IgD-negative memory B cell (primary cell): ENCODE measurements around the gene ISOC1. TPM values are rescaled to one million over a fixed set of nuclear protein-coding genes. Genes with fewer than 3 reads are reported as not detected.

Experiments
- H3K27ac Mint-ChIP-seq, 3 donors: one replicate each; pipeline ENCODE4 v1.8.0; 2020 to 2022; ENCODE audit warnings: mild to moderate bottlenecking in 3 of 3, mixed read lengths in 3 of 3, moderate library complexity in 1 of 3
- H3K27me3 Mint-ChIP-seq: one replicate; pipeline ENCODE4 v1.8.0; 2021; ENCODE audit warnings: mixed read lengths
- H3K36me3 Mint-ChIP-seq: one replicate; pipeline ENCODE4 v1.8.0; 2020; ENCODE audit warnings: mild to moderate bottlenecking, mixed read lengths
- H3K4me1 Mint-ChIP-seq, 3 donors: one replicate each; pipeline ENCODE4 v1.8.0; 2020 to 2022; ENCODE audit warnings: mixed read lengths in 3 of 3, mild to moderate bottlenecking in 1 of 3
- H3K4me3 Mint-ChIP-seq, 4 donors: one replicate each; pipeline ENCODE4 v1.8.0; 2020 to 2022; ENCODE audit warnings: mild to moderate bottlenecking in 4 of 4, mixed read lengths in 4 of 4, moderate library complexity in 3 of 4
- H3K9me3 Mint-ChIP-seq, 3 donors: one replicate each; pipeline ENCODE4 v1.8.0; 2020 to 2021; ENCODE audit warnings: mixed read lengths in 3 of 3, mild to moderate bottlenecking in 1 of 3
- polyA plus RNA-seq: library from polyadenylated mRNA; unstranded; fragments of 300-500 nt; fragmentation: Illumina TruSeq; gene quantifications from one replicate; pipeline ENCODE4 v1.2.3, GENCODE V29; 2021

Gene ISOC1
- 19.7 TPM for polyA plus RNA-seq

DNA sequence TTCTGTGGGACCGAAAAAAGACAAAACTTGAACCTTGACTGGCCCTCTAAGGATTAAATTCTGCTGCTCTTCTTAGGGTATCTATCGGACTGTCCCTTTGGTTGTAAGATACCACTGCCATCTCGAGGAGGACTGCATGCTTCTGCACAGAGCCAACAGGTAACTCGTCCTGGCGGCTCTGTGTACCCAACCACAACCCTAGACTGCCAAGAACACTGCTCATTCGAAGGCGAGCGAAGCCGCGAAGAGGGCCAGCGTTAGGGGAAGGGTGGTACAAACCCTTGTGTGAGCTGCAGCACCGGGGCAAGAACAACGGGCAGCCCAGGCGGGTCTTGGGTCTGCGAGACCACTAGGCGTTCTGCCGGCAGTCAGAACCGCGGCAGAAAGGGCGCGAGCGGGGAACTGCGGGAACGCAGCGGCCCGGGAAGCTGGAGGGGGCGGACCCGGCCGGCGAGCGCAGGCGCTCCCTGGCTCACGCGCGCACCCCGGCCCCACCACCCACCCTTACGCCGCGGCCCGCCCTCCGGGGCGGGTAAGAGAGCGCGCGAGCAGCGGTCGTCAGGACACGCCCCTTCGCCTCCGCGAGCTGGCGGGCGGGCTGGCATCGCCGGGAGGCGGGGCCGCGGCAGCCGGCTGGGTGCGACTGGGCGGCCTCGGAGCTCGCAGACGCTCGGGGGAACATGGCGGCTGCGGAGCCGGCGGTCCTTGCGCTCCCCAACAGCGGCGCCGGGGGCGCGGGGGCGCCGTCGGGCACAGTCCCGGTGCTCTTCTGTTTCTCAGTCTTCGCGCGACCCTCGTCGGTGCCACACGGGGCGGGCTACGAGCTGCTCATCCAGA is at the start of gene ISOC1:
Gene ISOC1, plus strand, starts transcription at position 663 of the 837 bp plus-strand sequence. Its CDS starts 18 bp downstream, at position 681.
- Mint-ChIP-seq H3K27ac (peak within 1 kb of the TSS; percentile 38 to 94 (median 72)), H3K4me3 (peak within 1 kb of the TSS; percentile 90 to 96 (median 94)), H3K36me3 (peaks cover 1% of the 10 kb centered on the region), H3K27me3 (peaks cover 7% of the 10 kb centered on the region), H3K4me1 (peaks cover 15 to 18% (median 16%) of the 10 kb centered on the region in 3 donors), H3K9me3 (no peaks in the 10 kb centered on the region)

- H3K27ac Mint-ChIP-seq: no peak overlapping the region
- H3K4me1 Mint-ChIP-seq: no peaks in the 10 kb centered on the region
Observed at GRCh38 chr5:129046151-129046550, 48.4 kb upstream of the ISOC1 start.

DNA sequence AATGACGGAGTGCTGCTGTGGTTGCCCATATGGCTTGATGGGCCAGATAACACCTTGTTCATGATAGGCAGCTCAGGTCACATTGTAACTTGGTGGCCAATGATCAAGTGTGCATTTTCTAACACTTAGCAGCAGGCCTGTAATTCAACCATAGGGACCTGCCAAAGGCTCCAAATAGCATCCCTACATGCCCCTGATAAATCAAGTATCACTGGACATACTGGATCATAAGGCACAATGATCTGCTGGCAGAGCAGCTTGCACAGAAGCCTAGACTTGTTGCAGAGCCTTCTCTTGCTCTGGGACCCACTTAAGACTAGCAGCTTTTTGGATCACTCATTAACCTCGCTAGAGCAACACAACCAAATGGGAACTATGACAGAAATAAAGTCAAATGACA is 46.0 kb upstream of the ISOC1 start:
- Mint-ChIP-seq H3K36me3 (peaks cover 2% of the 10 kb centered on the region), H3K4me1 (no peaks in the 10 kb centered on the region), H3K9me3 (peaks cover 4 to 18% (median 9%) of the 10 kb centered on the region in 3 donors), H3K27me3 (no peaks in the 10 kb centered on the region), H3K4me3 (no peak overlapping the region), H3K27ac (no peak overlapping the region)

More at GRCh38 chr5:129046151-129046550, 48.4 kb upstream of the ISOC1 start:
- H3K27me3 Mint-ChIP-seq: peaks cover 4% of the 10 kb centered on the region
- H3K4me3 Mint-ChIP-seq: no peak overlapping the region
- H3K36me3 Mint-ChIP-seq: peaks cover 2% of the 10 kb centered on the region
- H3K9me3 Mint-ChIP-seq: peaks cover 7 to 22% (median 9%) of the 10 kb centered on the region in 3 donors

- peaks cover 3 to 14% (median 6%) of the 10 kb centered on the region in 3 donors for H3K9me3 Mint-ChIP-seq
- no peaks in the 10 kb centered on the region for H3K27me3 Mint-ChIP-seq
- peaks cover 2% of the 10 kb centered on the region for H3K36me3 Mint-ChIP-seq
- H3K27ac Mint-ChIP-seq: no peak overlapping the region
- no peaks in the 10 kb centered on the region for H3K4me1 Mint-ChIP-seq
- H3K4me3 Mint-ChIP-seq: no peak overlapping the region
Observed at GRCh38 chr5:129049126-129049799, 45.3 kb upstream of the ISOC1 start.

DNA sequence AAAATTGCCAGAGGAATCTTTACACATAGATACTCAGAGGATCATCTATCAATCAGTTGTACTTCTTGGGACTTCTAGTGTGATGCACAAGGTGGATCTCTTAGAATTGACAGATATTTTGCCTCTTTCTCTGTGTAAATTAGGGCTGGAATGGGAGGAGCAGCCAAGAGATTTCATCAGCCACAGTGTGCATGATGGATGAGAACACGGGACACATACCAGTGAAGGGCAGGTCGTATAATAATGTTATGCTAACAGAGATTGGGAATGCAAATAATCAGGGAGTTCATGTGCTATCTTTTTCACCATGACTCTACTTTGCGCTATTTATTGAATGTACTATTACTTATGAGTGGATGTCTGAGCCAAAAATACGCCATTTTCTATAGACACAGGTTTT is 43.3 kb upstream of the ISOC1 start:
- no peaks in the 10 kb centered on the region for H3K36me3 Mint-ChIP-seq
- H3K27ac Mint-ChIP-seq: no peak overlapping the region
- no peaks in the 10 kb centered on the region for H3K9me3 Mint-ChIP-seq
- no peak overlapping the region for H3K4me3 Mint-ChIP-seq
- peaks cover 2% of the 10 kb centered on the region for H3K27me3 Mint-ChIP-seq
- no peaks in the 10 kb centered on the region for H3K4me1 Mint-ChIP-seq

DNA sequence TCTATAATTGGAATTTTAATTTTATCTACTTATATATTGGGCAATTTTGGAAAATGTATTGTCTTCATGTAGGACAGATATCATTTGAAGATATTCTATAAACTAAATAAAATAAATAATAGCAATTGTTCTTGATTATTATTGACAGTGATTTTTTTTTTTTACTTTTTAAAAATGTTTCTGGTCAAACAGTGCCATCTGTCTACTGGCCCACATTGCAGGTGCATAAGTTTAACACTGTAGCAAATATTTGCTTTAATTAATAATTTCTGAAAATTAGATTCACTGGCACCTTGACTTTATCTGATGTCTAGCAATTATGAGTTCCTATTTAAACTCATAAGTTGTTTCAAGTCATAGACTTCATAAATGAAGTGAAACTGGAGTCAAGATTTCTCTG is 41.1 kb upstream of the ISOC1 start:
- Mint-ChIP-seq H3K36me3 (no peaks in the 10 kb centered on the region), H3K9me3 (peaks cover 0 to 3% (median 1%) of the 10 kb centered on the region in 3 donors), H3K4me3 (no peak overlapping the region), H3K4me1 (no peaks in the 10 kb centered on the region), H3K27ac (no peak overlapping the region), H3K27me3 (peaks cover 5% of the 10 kb centered on the region)

DNA sequence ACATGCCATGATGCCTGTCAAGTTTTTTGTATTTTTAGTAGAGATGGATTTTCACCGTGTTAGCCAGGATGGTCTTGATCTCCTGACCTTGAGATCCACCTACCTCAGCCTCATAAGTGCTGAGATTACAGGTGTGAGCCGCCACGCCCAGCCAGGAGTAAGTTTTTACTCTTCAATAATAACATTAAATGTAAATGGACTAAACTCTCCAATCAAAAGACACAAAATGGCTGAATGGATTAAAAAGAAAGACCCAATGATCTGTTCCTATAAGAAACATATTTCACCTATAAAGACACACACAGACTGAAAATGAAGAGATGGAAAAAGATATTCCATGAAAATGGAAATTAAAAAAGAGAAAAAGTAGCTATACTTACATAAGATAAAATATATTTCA is 37.2 kb upstream of the ISOC1 start:
- Mint-ChIP-seq H3K9me3 (peaks cover 0 to 3% (median 1%) of the 10 kb centered on the region in 3 donors), H3K36me3 (no peaks in the 10 kb centered on the region), H3K27ac (no peak overlapping the region), H3K27me3 (peaks cover 7% of the 10 kb centered on the region), H3K4me3 (no peak overlapping the region), H3K4me1 (no peaks in the 10 kb centered on the region)

DNA sequence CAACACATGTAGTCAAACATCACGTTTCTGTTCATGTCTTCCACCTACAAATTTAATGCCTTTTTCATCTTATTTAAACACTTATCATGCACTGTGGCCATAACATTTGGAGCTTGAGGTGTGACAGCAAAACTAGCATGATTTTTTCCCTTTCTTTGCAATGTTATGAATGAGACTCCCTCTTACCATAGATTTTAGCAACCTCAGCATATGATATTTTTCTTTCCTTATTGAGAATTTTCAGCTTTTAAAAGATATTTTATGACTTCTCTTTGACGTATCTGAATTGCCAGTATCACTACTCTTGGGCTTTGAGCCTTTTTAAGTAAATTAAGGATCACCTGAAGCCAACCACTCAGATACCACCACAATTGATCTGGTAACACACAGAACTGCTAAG is 32.7 kb upstream of the ISOC1 start:
- peaks cover 6% of the 10 kb centered on the region for H3K27me3 Mint-ChIP-seq

DNA sequence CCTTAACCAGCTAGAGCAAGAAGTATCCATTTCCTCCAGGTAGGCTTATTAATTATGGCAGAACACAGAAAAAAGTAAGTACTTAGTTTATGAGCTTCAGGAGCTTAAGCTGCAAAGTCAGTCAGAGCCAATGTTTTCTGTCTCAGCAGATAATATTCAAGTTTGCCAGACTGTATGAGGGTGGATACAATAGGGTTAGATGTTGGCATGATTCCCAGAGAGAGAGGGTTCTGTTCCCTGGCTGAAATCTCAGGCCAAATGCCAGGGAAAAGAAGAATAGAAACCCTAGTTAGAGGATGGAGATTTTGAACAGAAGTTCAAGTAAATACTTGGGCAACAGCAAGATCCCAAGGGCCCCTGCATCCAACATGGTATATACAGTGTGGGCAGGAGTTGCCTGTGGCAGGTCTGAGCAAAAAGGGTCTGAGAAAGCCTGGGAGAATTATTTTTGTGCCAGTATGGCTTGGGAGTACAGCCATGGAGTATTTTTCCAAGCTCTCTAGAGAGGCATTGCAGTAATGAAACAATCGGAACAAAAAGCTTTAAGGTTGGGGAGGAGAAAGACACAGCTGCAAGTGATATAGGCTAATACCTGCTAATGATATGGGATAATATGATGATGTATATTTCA is 31.0 kb upstream of the ISOC1 start:
- peaks cover 2% of the 10 kb centered on the region for H3K27me3 Mint-ChIP-seq
- peaks cover 2% of the 10 kb centered on the region for H3K36me3 Mint-ChIP-seq
- H3K9me3 Mint-ChIP-seq: peaks cover 0 to under 1% (median 0%) of the 10 kb centered on the region in 3 donors
- H3K27ac Mint-ChIP-seq: no peak overlapping the region
- no peaks in the 10 kb centered on the region for H3K4me1 Mint-ChIP-seq
- no peak overlapping the region for H3K4me3 Mint-ChIP-seq

More for the DNA sequence above, 32.7 kb upstream of the ISOC1 start:
- no peak overlapping the region for H3K27ac Mint-ChIP-seq
- no peak overlapping the region for H3K4me3 Mint-ChIP-seq
- no peaks in the 10 kb centered on the region for H3K4me1 Mint-ChIP-seq
- peaks cover 0 to 1% (median 1%) of the 10 kb centered on the region in 3 donors for H3K9me3 Mint-ChIP-seq
- H3K36me3 Mint-ChIP-seq: peaks cover 2% of the 10 kb centered on the region

DNA sequence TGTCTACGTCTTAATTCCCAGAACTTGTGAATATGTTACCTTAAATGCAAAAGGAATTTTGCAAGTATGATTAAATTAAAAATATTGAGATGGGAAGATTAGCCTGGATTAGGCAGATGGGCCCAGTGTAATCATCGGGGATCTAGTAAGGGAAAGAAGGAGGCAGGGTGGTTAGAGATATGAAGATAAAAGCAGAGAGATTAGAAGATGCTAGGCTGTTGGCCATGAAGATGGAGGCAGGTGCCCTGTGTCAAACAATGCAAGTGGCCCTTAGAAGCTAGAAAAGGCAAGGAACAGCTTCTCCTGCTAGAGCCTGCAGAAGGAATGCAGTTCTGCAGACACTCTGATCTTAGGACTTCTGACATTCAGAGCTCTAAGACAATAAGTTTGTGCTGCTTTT is 28.8 kb upstream of the ISOC1 start:
- H3K4me3 Mint-ChIP-seq: no peak overlapping the region
- H3K27ac Mint-ChIP-seq: no peak overlapping the region
- H3K4me1 Mint-ChIP-seq: peaks cover 0 to 1% (median 0%) of the 10 kb centered on the region in 3 donors
- H3K36me3 Mint-ChIP-seq: peaks cover 2% of the 10 kb centered on the region
- H3K27me3 Mint-ChIP-seq: peaks cover 2% of the 10 kb centered on the region
- H3K9me3 Mint-ChIP-seq: peaks cover 0 to 3% (median 0%) of the 10 kb centered on the region in 3 donors

DNA sequence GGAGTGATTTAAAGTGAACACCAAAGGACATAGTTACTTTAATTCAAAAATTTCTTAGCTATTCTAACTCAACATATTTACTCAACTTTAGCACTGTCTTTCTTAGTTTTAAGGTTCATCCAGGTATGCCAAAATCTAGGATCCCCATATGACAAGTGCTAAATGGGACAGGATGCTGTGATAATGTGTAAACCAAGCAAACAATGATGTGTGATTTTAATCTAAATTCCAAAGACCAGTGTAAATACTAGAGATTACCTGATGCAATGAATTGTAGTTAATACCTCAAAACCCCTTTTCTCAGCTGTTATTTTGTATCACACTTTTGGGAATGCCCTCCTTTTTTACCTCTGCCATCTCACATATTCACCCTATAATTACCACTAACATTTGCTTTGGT is 26.8 kb upstream of the ISOC1 start:
- H3K4me3 Mint-ChIP-seq: no peak overlapping the region
- H3K36me3 Mint-ChIP-seq: no peaks in the 10 kb centered on the region
- H3K4me1 Mint-ChIP-seq: peaks cover 0 to 1% (median 0%) of the 10 kb centered on the region in 3 donors
- H3K27me3 Mint-ChIP-seq: no peaks in the 10 kb centered on the region
- H3K9me3 Mint-ChIP-seq: peaks cover 0 to 3% (median 0%) of the 10 kb centered on the region in 3 donors
- no peak overlapping the region for H3K27ac Mint-ChIP-seq

GRCh38 chr5:129069292-129069691 is 25.3 kb upstream of the ISOC1 start:
- no peak overlapping the region for H3K4me3 Mint-ChIP-seq
- H3K27me3 Mint-ChIP-seq: no peaks in the 10 kb centered on the region
- H3K9me3 Mint-ChIP-seq: peaks cover 0 to 3% (median 0%) of the 10 kb centered on the region in 3 donors
- no peaks in the 10 kb centered on the region for H3K36me3 Mint-ChIP-seq
- H3K27ac Mint-ChIP-seq: no peak overlapping the region
- peaks cover 0 to 1% (median 0%) of the 10 kb centered on the region in 3 donors for H3K4me1 Mint-ChIP-seq

DNA sequence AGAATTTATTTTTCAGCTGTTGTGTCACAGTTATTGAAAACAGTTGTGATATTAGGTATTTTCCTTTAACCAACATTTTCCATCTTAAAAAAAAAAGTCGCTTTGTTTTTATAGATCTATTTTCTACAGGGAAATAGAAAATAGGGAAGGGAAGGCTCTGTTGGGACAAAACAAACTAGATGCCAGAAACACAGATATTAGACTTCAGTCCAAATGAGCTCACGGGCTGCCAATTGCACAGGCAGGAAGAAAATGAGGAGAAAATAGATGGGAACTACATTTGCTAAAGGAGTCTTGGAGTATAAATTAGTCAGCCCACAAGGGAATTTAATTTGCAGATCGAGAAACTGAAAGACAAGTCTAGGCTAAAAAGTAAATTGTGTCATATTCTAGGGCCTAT is 21.4 kb upstream of the ISOC1 start:
- H3K4me1 Mint-ChIP-seq: peaks cover 0 to 1% (median 0%) of the 10 kb centered on the region in 3 donors
- peaks cover 0 to 3% (median 0%) of the 10 kb centered on the region in 3 donors for H3K9me3 Mint-ChIP-seq
- no peak overlapping the region for H3K4me3 Mint-ChIP-seq

DNA sequence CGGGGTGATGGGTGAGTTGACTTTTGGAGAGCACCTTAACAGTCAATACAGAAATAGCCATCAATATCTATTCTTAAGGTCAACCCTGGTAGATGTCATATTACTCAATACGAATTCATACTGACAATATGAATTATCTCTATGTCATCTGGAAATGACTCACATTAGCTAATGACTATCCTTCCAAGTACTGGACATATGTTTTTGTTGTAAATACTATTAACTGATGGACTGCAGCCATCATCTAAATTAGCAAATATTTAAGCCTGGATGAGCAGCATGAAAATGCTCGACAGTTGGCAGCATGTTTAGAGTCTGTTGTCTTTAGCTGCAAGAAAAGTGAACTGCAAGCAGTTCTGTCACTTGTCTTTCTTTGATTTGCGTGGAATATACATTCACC is 19.6 kb upstream of the ISOC1 start:
- no peak overlapping the region for H3K27ac Mint-ChIP-seq
- H3K9me3 Mint-ChIP-seq: no peaks in the 10 kb centered on the region
- H3K4me3 Mint-ChIP-seq: no peak overlapping the region
- no peaks in the 10 kb centered on the region for H3K27me3 Mint-ChIP-seq
- H3K36me3 Mint-ChIP-seq: no peaks in the 10 kb centered on the region
- H3K4me1 Mint-ChIP-seq: no peaks in the 10 kb centered on the region

More for the DNA sequence above, 21.4 kb upstream of the ISOC1 start:
- Mint-ChIP-seq H3K27ac (no peak overlapping the region), H3K36me3 (no peaks in the 10 kb centered on the region), H3K27me3 (no peaks in the 10 kb centered on the region)
